ENCODE measurements around the gene LGMN. TPM values are rescaled to one million over a fixed set of nuclear protein-coding genes. Genes with fewer than 3 reads are reported as not detected.

LGMN gene
- total RNA-seq = 1 to 10 TPM; 2.1 to 2.3 TPM

DNA sequence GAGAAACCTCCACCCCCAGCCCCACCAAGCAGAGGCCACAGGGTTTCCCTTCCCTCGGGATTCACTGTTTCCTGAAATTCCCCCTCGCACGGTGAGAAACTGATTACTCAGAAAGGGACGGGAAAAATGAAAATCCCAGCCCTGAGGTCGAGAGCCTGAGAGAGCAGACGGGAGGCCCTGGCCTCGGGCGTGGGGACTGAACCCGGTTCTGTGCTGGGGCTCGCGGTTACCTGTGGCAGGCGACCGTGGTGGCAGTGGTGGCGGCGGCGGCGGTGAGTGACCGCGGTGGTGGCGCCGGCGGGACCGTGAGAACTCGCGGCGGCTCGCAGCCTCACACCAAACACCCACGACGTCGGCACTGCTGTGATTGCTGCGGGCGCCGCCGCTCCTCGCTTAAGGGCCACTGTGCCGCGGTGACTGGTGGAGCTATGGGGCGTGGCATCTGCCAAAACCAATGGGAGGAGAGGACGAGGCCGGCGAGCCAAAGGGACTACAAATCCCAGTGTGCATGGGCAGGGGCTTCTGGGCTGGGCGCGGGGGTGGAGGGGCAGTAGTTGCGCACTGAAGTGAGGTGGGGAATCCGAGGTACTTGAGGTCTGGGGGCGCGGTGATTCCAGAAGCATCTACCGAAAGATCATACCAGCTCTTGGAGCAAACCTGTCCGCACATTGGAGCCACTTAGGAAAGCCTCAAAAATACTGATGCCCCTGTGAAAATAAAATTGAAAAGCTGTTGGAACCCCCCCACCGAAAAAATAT, at the start of gene LGMN:
TSS of gene LGMN (minus strand) at position 369 of the 758 bp plus-strand sequence. CDS start 15,841 bp downstream, outside the sequence.
- DNase-seq (peak; percentile 89), ATAC-seq (peak; percentile 96)
- Mint-ChIP-seq H3K4me1 (ENCODE audit: low read depth) (peaks cover 36% of the 10 kb centered on the region), H3K36me3 (ENCODE audit: low read depth) (no peaks in the 10 kb centered on the region), H3K4me3 (peak within 1 kb of the TSS; percentile 71), H3K27me3 (peaks cover 43% of the 10 kb centered on the region), H3K27ac (no peak within 1 kb of the TSS), H3K9me3 (no peaks in the 10 kb centered on the region)
- intact Hi-C loops (cut with micrococcal nuclease) = no loop called here
- ChIA-PET POLR2A (interaction anchor here (0.8 to 1.1 kb wide), 2 partner anchors 11 to 21 kb away, joined by 3 read pairs; no protein-coding TSS in a partner anchor), CTCF (interaction anchor here (1.2 to 1.9 kb wide), 2 partner anchors 23 to 34 kb away, joined by 3 to 9 read pairs; no protein-coding TSS in a partner anchor)
- TF ChIP-seq, protein P1, sequence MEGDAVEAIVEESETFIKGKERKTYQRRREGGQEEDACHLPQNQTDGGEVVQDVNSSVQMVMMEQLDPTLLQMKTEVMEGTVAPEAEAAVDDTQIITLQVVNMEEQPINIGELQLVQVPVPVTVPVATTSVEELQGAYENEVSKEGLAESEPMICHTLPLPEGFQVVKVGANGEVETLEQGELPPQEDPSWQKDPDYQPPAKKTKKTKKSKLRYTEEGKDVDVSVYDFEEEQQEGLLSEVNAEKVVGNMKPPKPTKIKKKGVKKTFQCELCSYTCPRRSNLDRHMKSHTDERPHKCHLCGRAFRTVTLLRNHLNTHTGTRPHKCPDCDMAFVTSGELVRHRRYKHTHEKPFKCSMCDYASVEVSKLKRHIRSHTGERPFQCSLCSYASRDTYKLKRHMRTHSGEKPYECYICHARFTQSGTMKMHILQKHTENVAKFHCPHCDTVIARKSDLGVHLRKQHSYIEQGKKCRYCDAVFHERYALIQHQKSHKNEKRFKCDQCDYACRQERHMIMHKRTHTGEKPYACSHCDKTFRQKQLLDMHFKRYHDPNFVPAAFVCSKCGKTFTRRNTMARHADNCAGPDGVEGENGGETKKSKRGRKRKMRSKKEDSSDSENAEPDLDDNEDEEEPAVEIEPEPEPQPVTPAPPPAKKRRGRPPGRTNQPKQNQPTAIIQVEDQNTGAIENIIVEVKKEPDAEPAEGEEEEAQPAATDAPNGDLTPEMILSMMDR (IDR thresholded peaks at IDR 0.05) = no peak

DNA sequence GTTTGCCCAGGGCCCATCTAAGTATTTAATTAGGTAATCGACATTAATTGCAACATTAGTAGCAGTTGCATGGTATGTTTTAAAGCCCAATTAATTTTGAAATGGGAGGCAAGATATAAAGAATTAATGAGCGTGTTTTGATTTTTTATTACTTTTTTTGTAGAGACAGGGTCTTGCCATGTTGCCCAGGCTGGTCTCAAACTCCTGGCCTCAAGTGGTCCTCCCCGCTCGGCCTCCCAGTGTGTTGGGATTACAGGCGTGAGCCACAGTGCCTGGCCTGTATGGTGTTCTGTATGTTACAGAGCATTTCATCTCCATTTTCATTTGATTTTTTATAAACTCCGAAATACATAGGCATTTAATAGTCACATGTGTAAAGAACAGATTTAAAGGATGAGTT, 46.5 kb upstream of the LGMN start:
- ChIA-PET POLR2A (interaction anchor here (1.1 kb wide), 1 partner anchor 412 kb away, joined by 3 read pairs; the partner anchor contains the start of gene GON7), CTCF (interaction anchor here (1.0 kb wide), 1 partner anchor 108 kb away, joined by 5 read pairs; no protein-coding TSS in a partner anchor)
- ATAC-seq (no peak), DNase-seq (no peak)
- H3K4me1 Mint-ChIP-seq (ENCODE audit: low read depth) = peaks cover 41% of the 10 kb centered on the region
- H3K4me3 Mint-ChIP-seq = peak overlapping the region; percentile 94
- H3K36me3 Mint-ChIP-seq (ENCODE audit: low read depth) = peaks cover 30% of the 10 kb centered on the region
- H3K27me3 Mint-ChIP-seq = no peaks in the 10 kb centered on the region
- TF ChIP-seq, protein P1 (IDR thresholded peaks at IDR 0.05) = no peak
- H3K27ac Mint-ChIP-seq = peak overlapping the region; percentile 92
- peaks cover 12% of the 10 kb centered on the region for H3K9me3 Mint-ChIP-seq
- intact Hi-C loops (cut with micrococcal nuclease) = no loop called here

DNA sequence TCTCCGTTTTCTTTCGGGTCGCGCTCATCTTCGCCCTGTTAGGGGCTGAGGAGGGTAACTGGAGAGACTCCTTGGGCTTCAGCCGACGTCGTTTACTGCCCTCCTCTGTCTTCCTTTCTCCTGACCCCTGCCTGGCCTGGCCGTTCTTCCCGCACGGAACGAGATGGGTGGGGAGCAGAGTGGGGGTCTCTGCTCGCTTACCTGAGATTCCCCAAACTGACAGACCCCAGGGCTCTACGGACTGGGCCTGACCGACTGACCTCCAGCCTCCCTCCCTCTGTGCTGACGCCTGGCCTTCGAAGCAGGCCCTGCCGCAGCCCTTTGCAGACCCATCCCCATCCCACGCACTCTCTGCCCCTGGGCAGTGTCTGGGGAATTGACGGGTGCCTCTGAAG, 46.1 kb upstream of the LGMN start:
- DNase-seq = peak; percentile 31
- H3K4me1 Mint-ChIP-seq (ENCODE audit: low read depth) = peaks cover 39% of the 10 kb centered on the region
- TF ChIP-seq, protein P1 (IDR thresholded peaks at IDR 0.05) = no peak
- peaks cover 16% of the 10 kb centered on the region for H3K9me3 Mint-ChIP-seq
- intact Hi-C loops (cut with micrococcal nuclease) = no loop called here
- H3K36me3 Mint-ChIP-seq (ENCODE audit: low read depth) = peaks cover 28% of the 10 kb centered on the region
- no peaks in the 10 kb centered on the region for H3K27me3 Mint-ChIP-seq
- peak overlapping the region; percentile 94 for H3K4me3 Mint-ChIP-seq
- ChIA-PET POLR2A (interaction anchor here (1.0 kb wide), 1 partner anchor 25 kb away, joined by 3 read pairs; no protein-coding TSS in a partner anchor), CTCF (interaction anchor here (2.4 kb wide), 1 partner anchor 11 kb away, joined by 8 read pairs; no protein-coding TSS in a partner anchor)
- ATAC-seq = no peak
- H3K27ac Mint-ChIP-seq = peak overlapping the region; percentile 92

DNA sequence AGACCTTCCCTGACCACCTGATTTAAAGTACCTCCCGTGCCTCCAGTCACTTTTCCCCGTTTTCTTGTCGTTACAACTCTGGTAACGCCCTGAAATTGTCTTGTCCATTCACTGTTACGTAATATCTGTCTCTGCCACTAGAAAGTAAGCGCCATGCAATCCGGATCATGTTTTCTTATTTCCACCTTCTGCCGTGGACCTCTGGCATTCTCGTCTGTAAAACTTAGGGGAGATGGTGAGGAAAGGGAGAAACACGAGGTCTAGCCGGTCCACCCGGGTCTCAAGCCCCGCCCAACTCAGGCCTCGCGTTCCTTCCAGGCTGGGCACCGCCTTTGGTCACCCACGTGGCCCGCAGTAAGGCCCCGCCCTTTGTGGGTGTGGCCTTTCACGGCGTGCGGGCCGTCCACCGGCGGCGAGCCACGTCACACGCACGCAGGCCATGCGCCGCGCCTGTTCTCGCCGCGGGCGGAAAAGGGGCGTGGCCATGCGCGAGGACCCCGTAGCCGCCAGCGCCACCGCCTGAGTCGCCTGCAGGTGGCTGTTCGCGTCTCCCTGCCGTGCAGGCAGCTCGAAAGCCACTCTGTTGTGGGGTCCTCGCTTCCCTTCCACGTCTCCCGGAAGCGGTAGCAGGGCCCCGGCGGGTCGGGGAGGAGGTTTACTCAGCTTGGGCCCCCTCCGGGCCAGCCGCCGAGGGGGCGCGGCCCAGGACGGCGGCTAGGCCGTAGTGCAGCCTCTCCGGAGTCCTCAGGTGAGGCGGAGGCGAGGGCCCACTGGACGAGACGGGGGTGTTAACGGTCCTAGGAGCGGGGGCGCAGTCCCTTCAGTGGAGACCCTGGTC, 45.5 kb upstream of the LGMN start, which contains the start of gene GOLGA5:
TSS of gene GOLGA5 (plus strand) at position 597 of the 838 bp plus-strand sequence. CDS start 3,133 bp downstream, outside the sequence.
- CTCF ChIA-PET = interaction anchor here (2.4 kb wide), 1 partner anchor 10 kb away, joined by 8 read pairs; no protein-coding TSS in a partner anchor
- TF ChIP-seq, protein P1 (IDR thresholded peaks at IDR 0.05) = no peak
- intact Hi-C loops (cut with micrococcal nuclease) = no loop called here
- peak; percentile 98 for DNase-seq
- H3K4me1 Mint-ChIP-seq (ENCODE audit: low read depth) = peaks cover 39% of the 10 kb centered on the region
- peak within 1 kb of the TSS; percentile 94 for H3K4me3 Mint-ChIP-seq
- H3K36me3 Mint-ChIP-seq (ENCODE audit: low read depth) = peaks cover 31% of the 10 kb centered on the region
- ATAC-seq = peak; percentile 95
- POLR2A ChIA-PET = interaction anchor here (1.0 to 1.5 kb wide), 3 partner anchors 18 to 28 kb away, joined by 3 read pairs; no protein-coding TSS in a partner anchor
- H3K27me3 Mint-ChIP-seq = no peaks in the 10 kb centered on the region
- H3K27ac Mint-ChIP-seq = peak within 1 kb of the TSS; percentile 94
- H3K9me3 Mint-ChIP-seq = peaks cover 22% of the 10 kb centered on the region

Data from activated CD8-positive, alpha-beta T cell treated with anti-CD3 and anti-CD28 coated beads for 36 hours (primary cell).